HepG2 (cell line): Measurements from ENCODE around the gene COX6B1. TPM values are rescaled to one million over a fixed set of nuclear protein-coding genes. Genes with fewer than 3 reads are reported as not detected.

Source experiments
- ATAC-seq: fragments of 200-7000 bp; cut with Tn5 transposase; 3 replicates; pipeline ENCODE4 v1.9.1; 2020; ENCODE audit warnings: mild to moderate bottlenecking, moderate library complexity
- BruUV-seq: library from RNA; stranded (reverse); fragments of 400-500 nt; replicated peaks from 2 replicates; lab custom pipeline; 2021; lab: Mats Ljungman, UMichigan
- CTCF ChIA-PET: fragments of 300-600 bp; formaldehyde crosslinking; extraction: SDS; loops from one replicate; lab custom pipeline; 2021; ENCODE audit warnings: low total read pairs, inconsistent platforms, low intra/inter-chr PET ratio; lab: Yijun Ruan, JAX
- POLR2A ChIA-PET: fragments of 350-600 bp; sonication (Branson Sonifier 250); formaldehyde crosslinking; loops from one replicate; lab custom pipeline; 2020; ENCODE audit warnings: antibody characterized with exemption, inconsistent platforms; lab: Yijun Ruan, JAX
- DNase-seq: peaks from one replicate; pipeline ENCODE4 v3.0.0-alpha.2; 2015; ENCODE audit warnings: low spot score
- FAIRE-seq: peaks from 3 replicates; lab custom pipeline; 2011; peaks lifted over from hg19 to GRCh38; lab: Jason Lieb, UNC
- H2AFZ ChIP-seq: one replicate; pipeline ENCODE4 v1.6.1; 2011; ENCODE audit warnings: low read length, inconsistent platforms
- H3K27ac ChIP-seq: fragments of 300-600 bp; 3 replicates; pipeline ENCODE4 v1.8.0; 2011; ENCODE audit warnings: mixed run types, mild to moderate bottlenecking, mixed read lengths, low read length, inconsistent platforms; ENCODE audit not compliant: insufficient read depth; ENCODE audit errors: extremely low read length
- H3K27me3 ChIP-seq, 2 experiments: fragments of 200-600 bp in 1 of 2; 2 replicates in 1 of 2; 3 replicates in 1 of 2; pipeline versions ENCODE4 v1.6.0 to v1.8.0; 2011; ENCODE audit warnings: low read length in 2 of 2, mild to moderate bottlenecking in 2 of 2, moderate library complexity in 2 of 2, inconsistent platforms in 1 of 2; ENCODE audit not compliant: insufficient read depth in 2 of 2, control insufficient read depth in 1 of 2
- H3K36me3 ChIP-seq, 2 experiments: fragments of 200-600 bp in 1 of 2; replicated peaks in 1 of 2; 2 replicates in 1 of 2; 3 replicates in 1 of 2; pipeline versions ENCODE4 v1.5.1 to v1.8.0; 2011; ENCODE audit warnings: low read length in 2 of 2, inconsistent platforms in 1 of 2; ENCODE audit not compliant: insufficient read depth in 2 of 2, control insufficient read depth in 1 of 2
- H3K4me1 ChIP-seq: 2 replicates; pipeline ENCODE4 v1.5.1; 2012; ENCODE audit warnings: low read length, inconsistent platforms; ENCODE audit not compliant: insufficient read depth
- H3K4me2 ChIP-seq: 2 replicates; pipeline ENCODE4 v1.6.0; 2011; ENCODE audit warnings: low read depth, low read length, inconsistent platforms
- H3K4me3 ChIP-seq, 3 experiments: fragments of 200-600 bp in 1 of 3; sonication (generic), shearing (Covaris generic) in 1 of 3; replicated peaks in 1 of 3; 2 replicates each; pipeline ENCODE4 v1.5.1; 2011 to 2016; ENCODE audit warnings: low read length in 3 of 3, inconsistent platforms in 2 of 3, low read depth in 2 of 3, mild to moderate bottlenecking in 2 of 3, control low read depth in 1 of 3, mixed read lengths in 1 of 3; ENCODE audit not compliant: insufficient read depth in 1 of 3
- H3K79me2 ChIP-seq: one replicate; pipeline ENCODE4 v1.6.1; 2011; ENCODE audit warnings: low read length, inconsistent platforms; ENCODE audit not compliant: insufficient read depth
- H3K9ac ChIP-seq: 2 replicates; pipeline ENCODE4 v1.6.0; 2011; ENCODE audit warnings: mild to moderate bottlenecking, low read depth, low read length, inconsistent platforms; ENCODE audit not compliant: insufficient read depth
- H3K9me3 ChIP-seq: 2 replicates; pipeline ENCODE4 v1.5.1; 2012; ENCODE audit warnings: mild to moderate bottlenecking, low read length
- H4K20me1 ChIP-seq: 2 replicates; pipeline ENCODE4 v1.6.0; 2011; ENCODE audit warnings: inconsistent platforms, mild to moderate bottlenecking, low read length, moderate library complexity; ENCODE audit not compliant: insufficient read depth
- AGO1 ChIP-seq: fragments of 200-400 bp; formaldehyde crosslinking; IDR thresholded peaks from 2 replicates; pipeline ENCODE4 v1.6.1; 2017; ENCODE audit warnings: mild to moderate bottlenecking, low read depth, low read length, moderate library complexity; ENCODE audit not compliant: poor library complexity, severe bottlenecking
- ARHGAP35 ChIP-seq: sonication (generic); formaldehyde crosslinking; IDR thresholded peaks from 2 replicates; pipeline ENCODE4 v1.9.0; 2022; ENCODE audit warnings: mild to moderate bottlenecking, inconsistent platforms, moderate library complexity, missing genetic modification reagents, borderline replicate concordance
- CHD4 ChIP-seq: fragments of 200-600 bp; sonication (generic); IDR thresholded peaks from 2 replicates; pipeline ENCODE4 v1.7.0; 2017; ENCODE audit warnings: mild to moderate bottlenecking, low read length, borderline replicate concordance
- GTF2F1 ChIP-seq: fragments of 150-350 bp; IDR thresholded peaks from 2 replicates; pipeline ENCODE4 v1.6.1; 2014; ENCODE audit warnings: low read length
- GTF3A ChIP-seq: sonication (generic); formaldehyde crosslinking; conservative IDR thresholded peaks from 2 replicates; pipeline ENCODE4 v1.4.0; 2020; ENCODE audit warnings: mild to moderate bottlenecking, missing genetic modification reagents
- KAT2B ChIP-seq: fragments of 150-350 bp; IDR thresholded peaks from 2 replicates; pipeline ENCODE4 v1.6.1; 2014; ENCODE audit warnings: low read depth, low read length, borderline replicate concordance
- KDM3A ChIP-seq: IDR thresholded peaks from 2 replicates; pipeline ENCODE4 v1.6.1; 2018; ENCODE audit warnings: low read depth, missing compliant biosample characterization
- KMT2B ChIP-seq: IDR thresholded peaks from 2 replicates; pipeline ENCODE4 v1.6.1; 2016; ENCODE audit warnings: missing genetic modification reagents, missing compliant biosample characterization
- SIX1 ChIP-seq: sonication (generic); formaldehyde crosslinking; IDR thresholded peaks from 2 replicates; pipeline ENCODE4 v1.4.0; 2020; ENCODE audit warnings: missing genetic modification reagents, borderline replicate concordance
- SMARCE1 ChIP-seq: fragments of 450-650 bp; IDR thresholded peaks from 2 replicates; pipeline ENCODE4 v1.6.1; 2017; ENCODE audit warnings: borderline replicate concordance
- TCF7L2 ChIP-seq: IDR thresholded peaks from 2 replicates; pipeline ENCODE4 v1.6.1; 2011; ENCODE audit warnings: mild to moderate bottlenecking, low read depth, low read length, moderate library complexity
- ZNF451 ChIP-seq: sonication (generic); formaldehyde crosslinking; IDR thresholded peaks from 2 replicates; pipeline ENCODE4 v1.5.0; 2020; ENCODE audit warnings: mild to moderate bottlenecking, missing genetic modification reagents
- ZNF775 ChIP-seq: sonication (generic); formaldehyde crosslinking; IDR thresholded peaks from 2 replicates; pipeline ENCODE4 v1.4.0; 2020; ENCODE audit warnings: missing genetic modification reagents, mild to moderate bottlenecking, moderate library complexity, borderline replicate concordance
- WGBS: methylation state at CpG from one replicate; pipeline ENCODE4 v1.1.6; 2017; ENCODE audit warnings: low lambda C conversion rate; 5-methylcytosine and 5-hydroxymethylcytosine counted together
- in situ Hi-C: cut with HindIII; loops from 2 replicates; pipeline ENCODE4 v1.10.0; 2017; ENCODE audit warnings: low pct_unique_long_range_greater_than_20kb; ENCODE audit not compliant: extremely low pct_ligation_motif_present
- intact Hi-C: fragments of 100-400 bp; cut with micrococcal nuclease; formaldehyde crosslinking; loops from one replicate; pipeline ENCODE4 v1.10.0; 2022; ENCODE audit not compliant: unreplicated experiment
- polyA plus RNA-seq, 8 experiments: library from polyadenylated mRNA; depleted of rRNA in 3 of 8; stranded (reverse) in 7 of 8; unstranded in 1 of 8; fragments of >200 nt; fragmentation: Illumina TruSeq in 4 of 8; extraction: Trizol in 4 of 8; gene quantifications; 2 replicates each; pipeline versions ENCODE4 v1.2.1 to v1.2.3, GENCODE V29; 2011 to 2016; ENCODE audit warnings: low read depth in 4 of 8, missing spikeins in 1 of 8, mixed read lengths in 1 of 8; ENCODE audit not compliant: insufficient read depth in 1 of 8
- total RNA-seq, 5 experiments: library from RNA; depleted of rRNA; stranded (reverse); fragments of >200 nt; fragmentation: Illumina TruSeq; extraction: Trizol; gene quantifications; 2 replicates each; pipeline ENCODE4 v1.2.3, GENCODE V29; 2016; ENCODE audit warnings: low read depth in 1 of 5
- TF ChIP-seq, protein P1 (sequence below): sonication (generic); formaldehyde crosslinking; IDR thresholded peaks from 2 replicates; pipeline ENCODE4 v1.5.0; 2020; ENCODE audit warnings: mild to moderate bottlenecking, missing genetic modification reagents
- TF ChIP-seq, protein P2 (sequence below): sonication (generic); formaldehyde crosslinking; IDR thresholded peaks from 2 replicates; pipeline ENCODE4 v1.4.0; 2020; ENCODE audit warnings: missing genetic modification reagents, borderline replicate concordance
- TF ChIP-seq, protein P3 (sequence below): sonication (generic); formaldehyde crosslinking; IDR thresholded peaks from 2 replicates; pipeline ENCODE4 v1.5.0; 2020; ENCODE audit warnings: mild to moderate bottlenecking, missing genetic modification reagents

The COX6B1 gene
- total and polyA plus RNA-seq, 2 of the 13 experiments (the other 11 are each of a cell fraction or from before 2014, with no cell fraction given) = 481 to 487 TPM

GRCh38 chr19:35628565-35629331 lies 19.4 kb upstream of the COX6B1 start, which contains the start of gene RBM42:
TSS of gene RBM42 (plus strand) at chr19:35629036. CDS start at chr19:35629154, 118 bp downstream.
- Histone ChIP-seq H3K9ac (peak within 1 kb of the TSS; percentile 91), H3K9me3 (no peaks in the 10 kb centered on the region), H3K4me2 (peak within 1 kb of the TSS; percentile 97), H3K27ac (peak within 1 kb of the TSS; percentile 90), H3K4me3 (peak within 1 kb of the TSS; percentile 88 to 94 (median 88)), H3K36me3 (peaks cover 16 to 29% of the 10 kb centered on the region in 2 experiments; a peak in 4 of 5 replicates), H3K4me1 (peaks cover 18% of the 10 kb centered on the region; the same call in 1 of the 2 replicates), H2AFZ (no peak within 1 kb of the TSS), H3K27me3 (no peaks in the 10 kb centered on the region; a peak in 1 of 5 replicates), H3K79me2 (peaks cover 10% of the 10 kb centered on the region), H4K20me1 (no peaks in the 10 kb centered on the region)
- intact Hi-C loops (no loop called here), in situ Hi-C loops (no loop called here)
- DNase-seq = peak; percentile 99
- FAIRE-seq = peak; percentile 99
- no TSS peak for BruUV-seq
- ChIA-PET CTCF (no interaction called here), POLR2A (interaction anchor here (1.0 to 1.6 kb wide), 5 partner anchors 14 to 33 kb away, joined by 3 to 4 read pairs (median 4); partner anchors contain the start of genes COX6B1 and HAUS5)
- 0% methylated on average over 25 of the region's 56 CpGs for WGBS
- peak; percentile 99 for ATAC-seq
- TF ChIP-seq GTF3A = no peak
- no peak for TF ChIP-seq TCF7L2
- TF ChIP-seq KAT2B = no peak
- TF ChIP-seq GTF2F1 = no peak
- TF ChIP-seq, protein P1, sequence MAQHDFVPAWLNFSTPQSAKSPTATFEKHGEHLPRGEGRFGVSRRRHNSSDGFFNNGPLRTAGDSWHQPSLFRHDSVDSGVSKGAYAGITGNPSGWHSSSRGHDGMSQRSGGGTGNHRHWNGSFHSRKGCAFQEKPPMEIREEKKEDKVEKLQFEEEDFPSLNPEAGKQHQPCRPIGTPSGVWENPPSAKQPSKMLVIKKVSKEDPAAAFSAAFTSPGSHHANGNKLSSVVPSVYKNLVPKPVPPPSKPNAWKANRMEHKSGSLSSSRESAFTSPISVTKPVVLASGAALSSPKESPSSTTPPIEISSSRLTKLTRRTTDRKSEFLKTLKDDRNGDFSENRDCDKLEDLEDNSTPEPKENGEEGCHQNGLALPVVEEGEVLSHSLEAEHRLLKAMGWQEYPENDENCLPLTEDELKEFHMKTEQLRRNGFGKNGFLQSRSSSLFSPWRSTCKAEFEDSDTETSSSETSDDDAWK (CRISPR knock-in tag) = no peak
- TF ChIP-seq ZNF451 (CRISPR knock-in tag) = no peak
- TF ChIP-seq, protein P2, sequence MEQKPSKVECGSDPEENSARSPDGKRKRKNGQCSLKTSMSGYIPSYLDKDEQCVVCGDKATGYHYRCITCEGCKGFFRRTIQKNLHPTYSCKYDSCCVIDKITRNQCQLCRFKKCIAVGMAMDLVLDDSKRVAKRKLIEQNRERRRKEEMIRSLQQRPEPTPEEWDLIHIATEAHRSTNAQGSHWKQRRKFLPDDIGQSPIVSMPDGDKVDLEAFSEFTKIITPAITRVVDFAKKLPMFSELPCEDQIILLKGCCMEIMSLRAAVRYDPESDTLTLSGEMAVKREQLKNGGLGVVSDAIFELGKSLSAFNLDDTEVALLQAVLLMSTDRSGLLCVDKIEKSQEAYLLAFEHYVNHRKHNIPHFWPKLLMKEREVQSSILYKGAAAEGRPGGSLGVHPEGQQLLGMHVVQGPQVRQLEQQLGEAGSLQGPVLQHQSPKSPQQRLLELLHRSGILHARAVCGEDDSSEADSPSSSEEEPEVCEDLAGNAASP (CRISPR knock-in tag) = 0 out of 2 replicates have a peak, but pooled peaks have one; percentile 26
- peak; percentile 93 for TF ChIP-seq KMT2B (CRISPR knock-in tag)
- TF ChIP-seq AGO1 = no peak
- peak; percentile 38; the same call in 1 of the 2 replicates for TF ChIP-seq KDM3A
- TF ChIP-seq, protein P3, sequence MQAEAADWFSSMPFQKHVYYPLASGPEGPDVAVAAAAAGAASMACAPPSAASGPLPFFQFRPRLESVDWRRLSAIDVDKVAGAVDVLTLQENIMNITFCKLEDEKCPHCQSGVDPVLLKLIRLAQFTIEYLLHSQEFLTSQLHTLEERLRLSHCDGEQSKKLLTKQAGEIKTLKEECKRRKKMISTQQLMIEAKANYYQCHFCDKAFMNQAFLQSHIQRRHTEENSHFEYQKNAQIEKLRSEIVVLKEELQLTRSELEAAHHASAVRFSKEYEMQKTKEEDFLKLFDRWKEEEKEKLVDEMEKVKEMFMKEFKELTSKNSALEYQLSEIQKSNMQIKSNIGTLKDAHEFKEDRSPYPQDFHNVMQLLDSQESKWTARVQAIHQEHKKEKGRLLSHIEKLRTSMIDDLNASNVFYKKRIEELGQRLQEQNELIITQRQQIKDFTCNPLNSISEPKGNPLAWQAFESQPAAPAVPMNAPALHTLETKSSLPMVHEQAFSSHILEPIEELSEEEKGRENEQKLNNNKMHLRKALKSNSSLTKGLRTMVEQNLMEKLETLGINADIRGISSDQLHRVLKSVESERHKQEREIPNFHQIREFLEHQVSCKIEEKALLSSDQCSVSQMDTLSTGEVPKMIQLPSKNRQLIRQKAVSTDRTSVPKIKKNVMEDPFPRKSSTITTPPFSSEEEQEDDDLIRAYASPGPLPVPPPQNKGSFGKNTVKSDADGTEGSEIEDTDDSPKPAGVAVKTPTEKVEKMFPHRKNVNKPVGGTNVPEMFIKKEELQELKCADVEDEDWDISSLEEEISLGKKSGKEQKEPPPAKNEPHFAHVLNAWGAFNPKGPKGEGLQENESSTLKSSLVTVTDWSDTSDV (CRISPR knock-in tag) = no peak
- no peak for TF ChIP-seq ZNF775 (CRISPR knock-in tag)
- TF ChIP-seq CHD4 = no peak
- no peak; the same call in 1 of the 2 replicates for TF ChIP-seq SIX1
- TF ChIP-seq SMARCE1 = no peak
- no peak for TF ChIP-seq ARHGAP35 (CRISPR knock-in tag)
